ENCODE results near the gene GPATCH11.

The GPATCH11 gene

GRCh38 chr2:37084797-37085196, 479 bp downstream of the GPATCH11 start:
- POLR2A ChIA-PET, result interaction anchor here (0.6 kb wide), 1 partner anchor 1666 kb away, joined by 3 read pairs; the partner anchor contains the start of gene SRSF7
- CTCF ChIA-PET, result interaction anchor here (1.3 kb wide), 1 partner anchor 8 kb away, joined by 3 read pairs; no protein-coding TSS in a partner anchor
- H3K4me3 ChIP-seq (ENCODE audit: low read depth, low read length), result peak overlapping the region; percentile 99
- TF ChIP-seq, protein P1, sequence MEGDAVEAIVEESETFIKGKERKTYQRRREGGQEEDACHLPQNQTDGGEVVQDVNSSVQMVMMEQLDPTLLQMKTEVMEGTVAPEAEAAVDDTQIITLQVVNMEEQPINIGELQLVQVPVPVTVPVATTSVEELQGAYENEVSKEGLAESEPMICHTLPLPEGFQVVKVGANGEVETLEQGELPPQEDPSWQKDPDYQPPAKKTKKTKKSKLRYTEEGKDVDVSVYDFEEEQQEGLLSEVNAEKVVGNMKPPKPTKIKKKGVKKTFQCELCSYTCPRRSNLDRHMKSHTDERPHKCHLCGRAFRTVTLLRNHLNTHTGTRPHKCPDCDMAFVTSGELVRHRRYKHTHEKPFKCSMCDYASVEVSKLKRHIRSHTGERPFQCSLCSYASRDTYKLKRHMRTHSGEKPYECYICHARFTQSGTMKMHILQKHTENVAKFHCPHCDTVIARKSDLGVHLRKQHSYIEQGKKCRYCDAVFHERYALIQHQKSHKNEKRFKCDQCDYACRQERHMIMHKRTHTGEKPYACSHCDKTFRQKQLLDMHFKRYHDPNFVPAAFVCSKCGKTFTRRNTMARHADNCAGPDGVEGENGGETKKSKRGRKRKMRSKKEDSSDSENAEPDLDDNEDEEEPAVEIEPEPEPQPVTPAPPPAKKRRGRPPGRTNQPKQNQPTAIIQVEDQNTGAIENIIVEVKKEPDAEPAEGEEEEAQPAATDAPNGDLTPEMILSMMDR (IDR thresholded peaks at IDR 0.05; ENCODE audit: insufficient read depth, low read length, missing control alignments), result no peak
- DNase-seq (ENCODE audit: low read depth, low spot score), result no peak

GRCh38 chr2:37085731-37086147, 1.4 kb downstream of the GPATCH11 start:
- no peak overlapping the region for H3K4me3 ChIP-seq (ENCODE audit: low read depth, low read length)
- POLR2A ChIA-PET, result no interaction called here
- CTCF ChIA-PET, result interaction anchor here (1.0 to 1.3 kb wide), 2 partner anchors 9 to 83 kb away, joined by 3 read pairs; no protein-coding TSS in a partner anchor
- DNase-seq (ENCODE audit: low read depth, low spot score), result peak; percentile 16
- TF ChIP-seq, protein P1 (IDR thresholded peaks at IDR 0.05; ENCODE audit: insufficient read depth, low read length, missing control alignments), result no peak

DNA sequence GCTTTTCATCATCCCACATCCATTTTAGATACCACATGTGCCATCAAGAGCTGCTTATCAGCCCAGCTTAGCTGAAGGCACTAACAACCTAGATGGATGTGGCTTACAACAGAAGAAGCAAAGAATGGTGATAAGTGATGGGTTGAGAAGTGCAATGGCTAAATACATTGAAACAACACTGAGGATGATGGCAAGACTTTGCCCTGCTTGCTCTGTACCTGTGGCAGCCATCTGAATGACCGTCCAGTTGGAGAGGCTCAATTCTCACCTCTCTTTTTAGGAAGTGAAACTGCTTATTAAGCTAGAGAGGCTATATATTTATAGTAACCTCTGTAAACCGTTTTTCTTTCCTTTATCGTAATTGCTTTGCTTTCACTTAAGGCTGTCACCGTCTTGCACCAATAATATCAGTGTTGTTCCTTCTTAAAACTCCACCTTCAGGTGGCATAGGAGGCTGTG, 5.7 kb downstream of the GPATCH11 start:
- POLR2A ChIA-PET, result no interaction called here
- no peak overlapping the region for H3K4me3 ChIP-seq (ENCODE audit: low read depth, low read length)
- no peak for DNase-seq (ENCODE audit: low read depth, low spot score)
- CTCF ChIA-PET, result no interaction called here
- TF ChIP-seq, protein P1 (IDR thresholded peaks at IDR 0.05; ENCODE audit: insufficient read depth, low read length, missing control alignments), result no peak

DNA sequence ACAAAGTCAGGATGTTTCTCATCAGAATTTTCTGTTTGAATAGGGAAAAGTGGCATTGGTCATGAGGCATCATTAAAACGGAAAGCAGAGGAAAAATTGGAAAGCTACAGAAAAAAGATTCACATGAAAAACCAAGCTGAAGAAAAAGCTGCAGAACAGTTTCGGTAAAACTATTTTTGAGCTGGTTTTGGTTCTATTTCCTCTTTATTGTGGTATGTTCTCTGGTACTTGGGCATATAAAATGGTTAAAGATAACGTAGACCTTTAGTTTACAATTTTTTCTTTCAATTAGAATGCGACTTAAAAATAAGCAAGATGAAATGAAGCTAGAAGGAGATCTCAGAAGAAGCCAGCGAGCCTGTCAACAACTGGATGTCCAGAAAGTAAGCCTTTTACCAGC, 7.6 kb downstream of the GPATCH11 start:
- TF ChIP-seq, protein P1 (IDR thresholded peaks at IDR 0.05; ENCODE audit: insufficient read depth, low read length, missing control alignments), result no peak
- no peak for DNase-seq (ENCODE audit: low read depth, low spot score)
- ChIA-PET POLR2A (no interaction called here), CTCF (no interaction called here)
- no peak overlapping the region for H3K4me3 ChIP-seq (ENCODE audit: low read depth, low read length)

DNA sequence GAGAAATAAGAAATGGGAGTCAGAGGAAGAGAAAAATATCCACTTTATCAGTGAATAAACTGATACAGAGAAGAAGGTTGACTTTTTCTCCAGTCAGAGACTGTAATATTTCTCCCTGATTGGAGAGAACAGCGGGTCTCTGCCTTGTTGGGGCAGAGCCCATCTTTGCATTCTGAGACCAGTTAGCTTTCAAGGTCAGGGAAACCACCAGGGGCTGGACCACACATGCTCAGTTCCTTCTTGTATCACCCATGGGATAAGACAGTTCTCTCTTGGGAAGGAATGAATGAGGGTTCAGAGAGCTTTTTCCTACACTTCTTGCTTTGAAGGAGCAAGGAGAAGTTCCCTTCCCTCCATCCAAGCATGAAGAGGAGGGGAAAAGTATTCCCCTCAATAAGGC, 12.2 kb downstream of the GPATCH11 start:
- ChIA-PET CTCF (no interaction called here), POLR2A (no interaction called here)
- DNase-seq (ENCODE audit: low read depth, low spot score), result no peak
- H3K4me3 ChIP-seq (ENCODE audit: low read depth, low read length), result no peak overlapping the region
- TF ChIP-seq, protein P1 (IDR thresholded peaks at IDR 0.05; ENCODE audit: insufficient read depth, low read length, missing control alignments), result no peak

DNA sequence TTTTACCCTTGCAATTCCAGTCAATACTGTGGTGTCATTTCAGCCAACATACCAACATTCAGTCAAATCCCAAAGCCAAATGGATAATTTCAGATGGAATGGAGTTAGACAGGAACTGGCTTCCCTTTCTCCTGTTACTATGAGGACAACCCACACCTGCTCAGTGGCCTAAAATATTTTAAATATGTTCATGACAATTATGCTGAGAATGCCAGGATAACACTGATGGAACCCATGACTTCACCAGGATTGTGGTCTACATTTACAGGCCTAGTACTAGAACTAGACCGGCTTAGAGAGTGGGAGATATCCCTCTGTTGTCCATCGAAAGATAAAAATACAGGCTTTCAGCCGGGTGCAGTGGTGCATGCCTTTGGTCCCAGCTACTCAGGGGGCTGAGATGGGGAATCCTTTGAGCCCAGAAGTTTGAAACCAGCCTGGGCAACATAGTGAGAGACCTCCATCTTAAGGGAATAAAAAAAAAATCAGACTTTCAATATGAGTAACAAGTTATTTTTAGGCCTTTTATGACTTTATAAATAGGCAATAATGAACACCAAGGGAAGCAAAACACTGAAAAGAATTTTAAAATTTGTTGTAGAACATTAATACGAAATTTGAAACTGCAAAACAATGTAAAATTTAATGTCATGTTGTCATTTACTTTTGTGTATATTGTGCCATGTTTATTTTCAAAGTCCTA, 14.2 kb downstream of the GPATCH11 start:
- TF ChIP-seq, protein P1 (IDR thresholded peaks at IDR 0.05; ENCODE audit: insufficient read depth, low read length, missing control alignments), result no peak
- ChIA-PET POLR2A (no interaction called here), CTCF (no interaction called here)
- DNase-seq (ENCODE audit: low read depth, low spot score), result no peak
- no peak overlapping the region for H3K4me3 ChIP-seq (ENCODE audit: low read depth, low read length)

All from AG04449 (cell line).